HG03280 (cell line): ENCODE measurements around the gene TTLL5.

Source experiments
- ATAC-seq: cut with Tn5 transposase; IDR thresholded peaks from one replicate; pipeline ENCODE4 v1.9.1; 2021; ENCODE audit warnings: mild to moderate bottlenecking, moderate library complexity; ENCODE audit not compliant: unreplicated experiment

The TTLL5 gene

GRCh38 chr14:75734854-75735253 is 73.8 kb downstream of the TTLL5 start:
- ATAC-seq = no peak

GRCh38 chr14:75736845-75737485 is 75.9 kb downstream of the TTLL5 start:
- ATAC-seq = no peak

GRCh38 chr14:75738192-75738591 is 77.1 kb downstream of the TTLL5 start:
- no peak for ATAC-seq

- no peak for ATAC-seq
These were observed 81.8 kb downstream of the TTLL5 start for GRCh38 chr14:75742867-75743266.

- ATAC-seq = no peak
These were observed 86.9 kb downstream of the TTLL5 start for GRCh38 chr14:75747899-75748298.

GRCh38 chr14:75748336-75748735 is 87.3 kb downstream of the TTLL5 start:
- no peak for ATAC-seq

- no peak for ATAC-seq
These were observed 90.2 kb downstream of the TTLL5 start for GRCh38 chr14:75751296-75751695.

GRCh38 chr14:75752086-75752485 is 91.0 kb downstream of the TTLL5 start:
- no peak for ATAC-seq

GRCh38 chr14:75752907-75753594 is 92.0 kb downstream of the TTLL5 start:
- ATAC-seq = no peak

GRCh38 chr14:75753696-75754095 is 92.7 kb downstream of the TTLL5 start:
- ATAC-seq = no peak

- no peak for ATAC-seq
These were observed 96.8 kb downstream of the TTLL5 start for GRCh38 chr14:75757644-75758402.

GRCh38 chr14:75764020-75764419 is 103.0 kb downstream of the TTLL5 start:
- ATAC-seq = no peak

GRCh38 chr14:75769047-75769685 is 108.1 kb downstream of the TTLL5 start:
- no peak for ATAC-seq

- no peak for ATAC-seq
These were observed 109.6 kb downstream of the TTLL5 start for GRCh38 chr14:75770635-75771034.

GRCh38 chr14:75771595-75771994 is 110.5 kb downstream of the TTLL5 start:
- ATAC-seq = no peak

GRCh38 chr14:75773046-75773445 is 112.0 kb downstream of the TTLL5 start:
- ATAC-seq = no peak

GRCh38 chr14:75781096-75781495 is 120.0 kb downstream of the TTLL5 start:
- no peak for ATAC-seq

- no peak for ATAC-seq
These were observed 122.1 kb downstream of the TTLL5 start for GRCh38 chr14:75783184-75783583.

GRCh38 chr14:75783602-75784313 is 122.7 kb downstream of the TTLL5 start:
- no peak for ATAC-seq

GRCh38 chr14:75784314-75784686 is 123.3 kb downstream of the TTLL5 start:
- no peak for ATAC-seq

GRCh38 chr14:75793806-75794205 is 132.8 kb downstream of the TTLL5 start:
- no peak for ATAC-seq
